Astrocyte (in vitro differentiated cells and primary cell): ENCODE measurements around the gene BDP1.
A peak's percentile ranks its signal among the peaks of the same experiment; 100 is the strongest.

Source experiments
- CTCF ChIP-seq: IDR thresholded peaks from 2 replicates; pipeline ENCODE4 v1.5.1; 2011; ENCODE audit warnings: low read depth, mild to moderate bottlenecking, inconsistent platforms, low read length, moderate library complexity; ENCODE audit not compliant: insufficient read depth
- EZH2 ChIP-seq: IDR thresholded peaks from 2 replicates; pipeline ENCODE4 v1.6.1; 2012; ENCODE audit warnings: mild to moderate bottlenecking, low read length, inconsistent platforms; ENCODE audit not compliant: insufficient read depth

DNA sequence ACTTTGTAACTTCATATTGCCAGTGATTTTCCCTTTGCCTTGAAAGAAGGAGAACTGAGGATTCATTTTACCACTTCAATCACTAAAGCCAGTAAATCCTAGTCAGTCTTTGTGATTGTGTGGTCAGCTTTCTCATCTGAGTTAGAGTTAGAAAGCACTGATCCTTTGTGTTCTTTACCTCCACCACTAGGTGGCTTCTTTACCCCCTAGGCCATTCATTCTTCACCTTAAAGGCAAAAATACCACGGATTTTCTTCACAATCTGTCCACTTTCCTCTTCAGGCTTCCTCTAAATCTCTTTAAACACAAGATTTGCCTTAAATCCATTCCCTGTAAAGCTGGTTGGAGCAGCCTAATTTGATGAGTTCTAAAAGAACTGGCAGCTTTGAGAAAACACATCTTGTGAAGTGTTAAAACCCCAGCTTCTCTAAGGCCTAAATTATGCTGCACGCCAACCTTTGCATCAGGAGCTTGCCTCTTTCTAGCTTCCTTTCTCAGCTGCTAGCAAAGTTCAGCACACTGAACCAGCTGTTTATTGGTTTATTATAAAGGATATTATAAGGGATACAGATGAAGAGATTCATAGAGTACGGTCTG, 20.4 kb downstream of the BDP1 start:
- peak; percentile 85 for TF ChIP-seq CTCF
- no peak for TF ChIP-seq EZH2
